HG03571 (cell line): ENCODE results near the gene CCDC197.
A peak's percentile ranks its signal among the peaks of the same experiment; 100 is the strongest.

ENCODE experiments used
- ATAC-seq: cut with Tn5 transposase; IDR thresholded peaks from one replicate; pipeline ENCODE4 v1.9.1; 2021; ENCODE audit not compliant: unreplicated experiment

CCDC197 gene

DNA sequence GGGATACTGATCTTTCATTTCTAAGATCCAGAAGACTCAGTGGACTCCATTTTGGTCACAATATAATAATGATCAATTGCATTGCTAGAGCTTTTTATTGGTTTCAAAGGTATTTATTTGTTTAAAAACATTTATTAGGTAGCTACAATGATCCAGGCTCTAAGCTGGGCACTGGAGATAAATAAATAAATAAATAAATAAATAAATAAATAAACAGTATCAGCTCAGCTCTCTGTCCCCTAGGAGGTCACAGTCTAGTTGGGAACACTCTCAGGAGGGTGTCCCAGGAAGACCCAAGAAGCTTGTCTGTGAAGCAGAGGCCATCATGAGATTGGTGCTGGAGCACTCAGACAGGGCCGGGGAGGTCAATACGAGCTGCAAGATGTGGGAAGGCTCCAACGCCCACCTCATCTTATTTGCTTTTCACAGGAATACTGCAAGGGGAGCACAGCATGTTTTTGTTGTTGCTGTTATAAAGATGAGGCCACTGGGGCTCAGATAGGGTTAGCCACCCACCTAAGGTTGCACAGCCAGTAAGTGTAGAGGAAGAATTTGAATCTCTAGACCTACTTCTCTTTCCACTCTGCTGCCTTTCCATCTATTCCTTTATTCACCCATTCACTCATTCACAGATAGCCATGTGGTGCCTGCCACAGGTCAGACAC lies 36.2 kb upstream of the CCDC197 start:
- ATAC-seq: no peak

DNA sequence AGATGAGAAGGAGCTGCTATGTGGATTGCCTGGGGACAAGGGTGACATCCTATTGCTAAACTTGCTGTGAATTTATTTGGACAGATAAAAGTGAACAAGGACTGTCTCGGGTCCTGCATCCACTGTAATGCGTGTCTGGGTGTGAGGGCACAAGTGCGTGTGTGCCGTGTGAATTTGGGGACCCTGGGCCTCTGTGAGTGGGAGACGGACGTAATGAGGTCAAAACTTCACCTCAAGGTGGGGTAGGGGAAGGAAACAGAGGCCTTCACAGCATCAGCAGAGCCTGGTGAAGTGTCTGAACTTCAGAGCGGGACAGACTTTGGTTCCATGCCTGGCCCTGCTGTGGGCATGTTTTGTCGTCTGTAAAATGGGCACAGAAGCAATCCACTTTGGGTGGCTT lies 35.5 kb upstream of the CCDC197 start:
- no peak for ATAC-seq

DNA sequence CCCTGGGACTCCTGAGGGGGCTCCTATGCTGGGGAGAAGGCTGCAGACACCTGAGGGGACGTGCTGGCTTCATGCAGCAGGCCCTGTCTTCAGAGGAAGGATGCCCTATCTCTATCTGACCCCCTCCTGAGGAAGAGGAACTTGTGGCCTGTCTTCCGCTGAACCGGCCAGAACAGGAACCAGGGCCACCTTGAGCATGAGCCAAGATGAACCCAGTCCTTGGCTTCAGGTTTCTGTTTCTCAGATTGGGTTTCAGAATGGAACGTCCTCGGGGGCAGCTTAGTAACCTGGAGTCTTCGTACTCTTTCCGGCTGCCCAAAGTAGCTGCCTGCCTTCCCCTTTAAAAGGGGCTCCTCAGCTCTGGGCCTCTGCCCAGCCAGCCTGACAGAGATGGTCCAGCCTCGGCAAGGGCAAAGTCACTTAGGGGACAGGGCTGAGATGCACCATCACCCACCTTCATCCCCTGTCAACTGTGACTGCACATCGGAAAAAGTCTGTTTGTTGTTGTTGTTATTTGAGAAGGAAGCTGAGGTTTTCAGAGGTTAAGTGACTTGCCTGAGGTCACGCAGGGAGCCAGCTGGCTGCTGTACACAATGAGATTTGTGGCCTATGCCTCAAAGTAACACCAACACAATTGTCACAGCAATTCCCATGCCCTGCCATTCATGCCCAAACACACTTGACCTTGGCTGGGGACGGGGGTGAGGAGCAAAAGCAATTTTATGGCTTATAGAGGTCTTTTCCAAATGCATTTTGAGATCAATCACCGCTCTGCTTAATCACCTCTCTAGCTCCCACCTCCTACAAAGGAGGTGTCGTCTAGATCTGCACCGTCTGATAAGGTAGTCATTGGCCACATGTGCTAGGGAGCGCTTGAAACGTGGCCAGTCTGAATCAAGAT lies 34.1 kb upstream of the CCDC197 start:
- peak; percentile 54 for ATAC-seq

DNA sequence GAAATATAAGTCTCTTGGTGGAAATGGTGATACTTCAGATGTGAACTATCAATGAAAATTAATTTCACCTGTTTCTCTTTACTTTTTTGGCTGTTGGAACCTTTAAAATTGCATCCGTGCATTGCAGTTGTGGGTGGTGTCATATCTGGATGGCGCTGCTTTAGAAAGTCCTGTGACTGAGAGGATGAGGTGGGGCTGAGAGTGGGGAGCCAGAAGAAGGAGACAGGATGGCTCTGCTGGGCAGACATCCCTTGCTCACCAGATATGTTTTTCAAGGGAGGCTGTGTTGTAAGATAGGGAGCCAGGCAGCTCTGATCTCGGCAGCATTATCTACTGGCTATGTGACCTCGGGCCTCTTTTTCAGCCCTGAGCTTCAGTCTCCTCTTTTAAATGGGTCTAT lies 33.4 kb upstream of the CCDC197 start:
- no peak for ATAC-seq

DNA sequence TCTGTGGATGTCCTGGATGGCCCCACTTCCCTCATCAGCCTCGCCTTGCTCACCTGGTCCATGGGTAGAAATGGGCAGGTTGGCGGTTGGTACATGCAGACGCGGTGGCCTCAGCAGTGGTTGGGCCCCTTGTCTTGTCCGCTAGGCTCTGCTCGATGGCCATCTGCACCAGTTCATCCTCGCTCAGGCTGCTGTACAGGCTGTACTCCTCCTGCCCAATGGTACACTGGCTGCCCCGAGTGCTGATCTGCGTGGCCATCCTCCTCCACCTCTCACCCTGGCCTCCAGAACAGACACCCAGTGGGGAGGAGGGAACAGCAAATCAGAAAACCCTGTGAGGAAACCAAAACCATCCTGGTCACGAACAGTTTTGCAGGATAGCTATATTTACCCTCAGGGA lies 32.8 kb upstream of the CCDC197 start:
- ATAC-seq: no peak

DNA sequence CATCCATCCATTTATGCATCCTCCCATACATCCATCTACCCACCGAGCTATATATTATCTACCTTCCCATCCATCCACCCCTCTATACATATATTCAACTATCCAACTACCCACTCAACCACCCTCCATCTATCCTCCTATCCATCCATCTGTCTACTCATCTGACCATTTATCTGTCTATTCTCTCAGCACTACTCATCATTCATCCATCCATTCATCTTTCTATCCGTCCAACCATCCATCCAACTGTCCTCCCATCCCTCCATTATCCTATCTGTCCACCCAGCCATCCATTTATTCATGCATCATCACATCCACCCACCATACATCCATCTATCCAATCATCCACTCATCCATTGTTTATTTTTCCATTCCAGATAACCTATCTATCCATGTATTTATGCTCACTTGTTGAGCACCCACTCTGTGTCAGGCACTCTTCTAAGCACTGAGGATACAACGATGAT lies 32.2 kb upstream of the CCDC197 start:
- ATAC-seq: no peak

DNA sequence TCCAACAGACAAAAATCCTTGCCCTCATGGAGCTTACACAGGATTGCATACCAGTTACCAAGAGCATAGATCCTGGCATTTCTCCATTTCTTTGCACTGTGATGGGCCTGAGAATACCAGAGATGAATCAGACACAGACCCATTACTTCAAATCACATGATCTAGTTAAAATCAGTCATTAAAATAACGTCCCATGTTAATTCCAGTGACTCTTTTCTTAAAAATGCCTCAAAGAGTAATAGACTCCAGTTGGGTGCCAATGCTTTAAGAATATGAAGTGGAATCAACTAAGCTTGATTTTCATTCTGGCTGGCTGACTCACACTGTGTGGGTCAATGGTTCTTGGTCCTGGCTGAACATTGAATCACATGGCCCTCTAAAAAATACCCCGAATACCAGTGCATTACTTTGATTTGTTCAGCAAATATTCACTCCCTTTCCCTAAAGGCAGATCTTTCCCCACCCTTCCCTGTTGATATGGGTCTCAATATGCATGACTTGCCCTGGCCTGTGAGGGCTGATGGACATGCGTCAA lies 31.7 kb upstream of the CCDC197 start:
- no peak for ATAC-seq

DNA sequence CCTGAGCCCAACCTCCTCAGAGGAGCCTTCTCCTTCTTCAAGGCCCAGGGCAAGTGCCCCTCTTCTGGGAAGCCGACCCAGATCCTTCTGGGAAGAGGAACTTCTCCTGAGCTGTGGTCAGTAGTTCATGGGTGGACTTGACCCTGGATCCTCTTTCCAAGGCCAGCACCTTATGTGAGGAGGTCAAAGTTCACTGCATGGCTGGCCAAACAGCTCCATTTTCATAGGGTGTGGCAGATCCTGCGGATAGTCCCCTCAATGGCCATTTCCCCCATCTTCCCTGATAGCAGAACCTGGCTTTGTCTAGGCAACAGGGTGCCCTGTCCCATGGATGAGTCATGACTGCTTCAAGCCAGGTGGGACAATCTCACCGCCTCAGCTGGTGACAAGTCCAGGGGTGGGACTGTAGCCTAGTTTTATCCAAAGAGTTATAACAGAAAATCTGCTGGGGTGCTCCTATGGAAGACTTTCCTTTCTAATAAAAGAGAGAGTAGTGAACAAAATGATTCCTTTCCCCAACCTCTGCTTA lies 31.1 kb upstream of the CCDC197 start:
- ATAC-seq: no peak

DNA sequence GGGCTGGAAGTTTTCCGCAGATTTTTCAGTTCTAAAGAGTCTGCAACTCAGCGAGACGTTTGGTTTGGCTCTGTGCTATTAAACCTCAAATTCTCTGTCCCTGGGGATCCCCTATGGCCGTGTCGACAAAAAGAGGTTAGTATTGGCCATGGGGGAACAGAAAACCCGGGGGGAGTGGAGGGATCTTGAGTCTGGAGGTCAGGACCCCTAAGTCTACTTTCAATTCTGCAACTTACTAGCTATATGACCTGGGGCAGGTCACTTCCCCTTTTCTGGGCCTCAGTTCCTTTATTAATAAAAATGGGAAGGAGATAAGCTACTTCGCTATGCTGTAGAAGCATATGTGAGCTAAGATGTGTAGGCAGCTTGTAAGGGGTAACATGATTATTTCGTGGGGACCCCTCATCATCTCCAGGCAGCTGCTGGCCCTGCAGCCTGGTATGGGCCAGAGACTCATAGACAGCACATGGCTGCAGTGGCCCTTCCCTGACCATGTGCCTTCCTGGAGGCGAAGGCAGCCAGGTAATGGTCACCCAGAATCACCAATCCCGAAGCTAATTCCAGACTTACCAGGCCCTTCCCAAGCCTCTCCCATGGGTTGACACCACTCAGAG lies 29.4 kb upstream of the CCDC197 start:
- peak; percentile 32 for ATAC-seq

DNA sequence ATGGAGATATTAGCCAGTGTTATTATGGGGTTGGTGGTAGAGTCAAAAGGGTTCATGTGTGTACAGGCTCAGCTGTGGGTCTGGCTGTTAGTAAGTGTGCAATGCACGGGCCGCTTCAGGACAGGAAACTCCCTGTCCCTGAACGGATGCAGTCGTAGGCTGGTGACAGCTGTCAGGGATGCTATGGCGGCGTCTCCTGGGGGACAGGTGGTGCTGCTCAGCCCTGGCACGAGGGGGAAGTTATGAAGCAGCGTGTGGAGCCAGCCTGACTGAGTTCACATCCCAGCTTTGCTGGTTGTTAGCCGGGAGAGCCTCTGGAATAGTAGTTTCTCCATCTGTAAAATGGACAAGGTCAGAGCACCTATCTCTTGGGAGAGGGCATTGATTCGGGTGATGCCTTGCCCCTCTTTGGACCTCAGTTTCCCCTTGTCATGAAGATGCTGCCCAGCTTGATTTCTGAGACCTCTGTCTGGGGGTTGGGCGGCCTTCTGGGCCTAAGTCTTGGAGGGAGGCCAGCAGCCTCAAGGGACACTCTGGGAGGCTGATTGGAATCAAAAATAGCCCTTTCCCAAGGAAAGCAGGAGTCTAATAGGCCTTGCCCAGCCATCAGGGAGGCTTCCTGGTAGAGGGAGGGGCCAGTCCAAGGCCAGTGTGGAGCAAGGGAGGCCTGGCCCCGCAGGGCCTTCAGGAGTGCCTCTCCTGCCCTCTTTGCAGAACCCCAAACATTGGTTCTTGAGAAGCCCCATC lies 27.8 kb upstream of the CCDC197 start:
- ATAC-seq: no peak

DNA sequence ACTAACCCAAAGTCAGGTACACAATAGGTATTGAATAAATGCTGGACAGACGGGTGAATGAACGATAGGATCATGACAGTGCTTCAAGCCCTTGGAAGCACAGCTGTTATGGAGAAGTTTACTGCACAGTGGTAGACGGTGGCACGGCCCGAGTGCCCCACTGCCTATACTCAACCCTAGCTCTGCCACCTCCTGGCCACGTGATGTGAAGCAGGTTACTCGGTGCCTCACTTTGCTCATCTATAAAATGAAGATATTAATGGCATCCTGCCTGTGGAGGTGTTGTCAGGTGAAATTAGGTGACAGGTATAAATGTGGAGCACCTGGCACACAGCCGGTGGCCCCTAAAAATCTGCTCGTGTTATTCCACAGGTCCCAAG lies 26.5 kb upstream of the CCDC197 start:
- no peak for ATAC-seq

DNA sequence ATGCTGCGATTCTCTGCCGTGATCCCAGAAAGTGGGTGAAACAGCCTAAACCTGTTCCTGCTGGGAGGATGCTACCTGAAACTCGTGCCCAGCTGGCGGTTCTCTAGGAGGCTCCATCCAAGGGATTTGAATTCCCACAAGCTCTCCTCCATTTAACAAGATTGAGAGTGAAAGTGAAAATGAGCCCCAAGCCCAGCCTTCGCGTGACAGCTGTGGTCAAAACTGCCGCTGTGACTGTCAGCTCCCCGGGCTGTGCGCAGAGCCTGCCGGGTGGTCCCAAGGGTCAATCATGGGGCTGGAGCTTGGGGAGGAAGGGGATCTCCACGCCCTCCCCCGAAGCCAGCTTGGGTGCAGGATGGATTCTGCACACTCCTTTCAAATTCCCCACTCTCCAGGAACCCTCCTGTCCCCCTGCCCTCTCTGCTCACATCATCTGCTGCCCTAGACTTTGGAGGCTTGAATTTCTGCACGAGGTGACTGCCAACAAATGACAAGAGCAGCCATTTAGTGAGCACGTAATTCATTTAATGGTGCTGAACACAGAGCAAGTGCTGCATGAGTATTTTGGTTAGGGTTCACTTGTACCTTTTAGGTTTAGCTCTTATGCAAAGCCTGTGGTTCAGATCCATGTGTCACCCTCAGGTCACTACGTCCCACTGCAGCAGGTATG lies 26.0 kb upstream of the CCDC197 start:
- peak; percentile 39 for ATAC-seq

DNA sequence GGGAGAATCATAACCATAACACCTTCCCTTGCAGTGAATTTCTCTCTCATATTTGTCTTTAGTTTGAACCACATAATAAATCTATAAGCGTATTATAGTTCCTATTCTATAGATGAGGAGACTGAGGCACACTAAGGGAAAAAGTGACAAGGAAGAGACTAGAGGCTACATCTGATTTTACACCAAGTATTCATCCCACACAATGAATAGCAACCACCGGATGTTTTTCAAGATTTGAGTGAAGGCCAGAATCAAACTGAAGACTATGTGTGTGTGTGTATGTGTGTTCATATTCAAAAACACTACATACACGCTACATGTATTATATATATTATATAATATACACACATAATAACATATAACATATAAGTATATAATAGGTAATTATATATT lies 25.5 kb upstream of the CCDC197 start:
- ATAC-seq: no peak

DNA sequence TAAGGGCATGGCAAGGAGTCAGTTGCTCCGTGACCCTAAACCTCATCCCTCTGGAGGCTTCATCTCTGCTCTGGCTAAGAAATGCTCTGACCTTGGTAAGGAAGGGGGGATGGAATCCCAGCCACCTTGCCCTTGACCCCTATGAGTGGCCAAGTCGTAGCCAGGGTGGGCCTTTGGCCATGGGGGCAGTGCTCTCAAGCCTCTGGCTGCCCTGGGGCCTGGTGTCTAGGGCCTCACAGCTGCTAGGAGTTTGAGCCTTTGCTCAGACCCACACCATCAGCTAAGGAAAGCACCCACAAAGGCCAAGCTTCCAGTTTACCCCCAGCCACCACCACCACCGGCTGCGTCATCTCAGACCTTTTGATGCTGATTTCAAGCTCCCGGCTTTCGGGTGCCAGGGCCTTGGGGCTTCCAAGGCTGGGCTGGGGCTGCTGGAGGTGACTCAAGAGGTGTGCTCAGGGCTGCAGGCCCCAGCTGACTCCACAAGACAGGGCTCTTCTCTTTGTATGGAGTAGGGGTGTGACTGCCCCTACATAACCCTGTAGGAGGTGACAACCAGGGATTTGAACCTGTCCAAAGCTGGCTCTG lies 24.4 kb upstream of the CCDC197 start:
- ATAC-seq: no peak

DNA sequence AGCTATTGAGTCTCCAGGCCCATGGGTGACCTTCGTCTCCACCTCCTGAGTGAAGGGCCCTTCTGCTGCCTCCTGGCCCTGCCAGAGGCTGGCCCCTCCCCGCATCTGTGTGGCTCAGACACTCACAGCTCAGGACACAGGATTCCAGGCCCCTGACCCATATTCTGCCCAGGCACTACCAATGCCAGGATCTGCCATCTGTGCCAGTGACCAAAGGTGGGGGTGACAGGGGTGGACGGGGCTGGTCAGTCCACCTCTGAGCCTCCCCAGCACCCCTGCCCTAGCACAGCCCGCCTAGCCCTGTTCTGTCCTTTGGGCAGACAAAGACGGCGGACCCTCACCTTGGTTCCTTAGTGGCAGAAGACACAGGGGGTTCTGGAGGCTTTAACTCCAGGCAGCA lies 23.5 kb upstream of the CCDC197 start:
- ATAC-seq: no peak

DNA sequence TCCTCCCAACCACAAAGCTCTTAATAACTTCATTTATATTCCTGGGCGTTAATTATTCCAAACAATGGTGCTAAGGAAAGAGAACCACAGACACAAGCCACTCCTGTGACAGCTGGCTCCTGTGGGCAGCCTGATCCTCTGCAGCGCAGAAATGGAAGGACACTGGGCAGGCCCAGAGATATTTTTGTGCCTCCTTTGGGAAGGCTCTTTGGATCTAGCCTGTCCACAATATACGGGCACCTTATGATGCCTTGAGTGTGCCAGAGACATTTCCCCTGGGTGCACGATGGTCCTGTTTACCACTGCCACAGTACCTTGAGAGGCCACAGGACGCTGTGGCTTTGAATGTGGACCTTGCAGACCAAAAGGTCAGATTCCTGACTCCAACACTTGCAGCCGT lies 22.8 kb upstream of the CCDC197 start:
- ATAC-seq: no peak

DNA sequence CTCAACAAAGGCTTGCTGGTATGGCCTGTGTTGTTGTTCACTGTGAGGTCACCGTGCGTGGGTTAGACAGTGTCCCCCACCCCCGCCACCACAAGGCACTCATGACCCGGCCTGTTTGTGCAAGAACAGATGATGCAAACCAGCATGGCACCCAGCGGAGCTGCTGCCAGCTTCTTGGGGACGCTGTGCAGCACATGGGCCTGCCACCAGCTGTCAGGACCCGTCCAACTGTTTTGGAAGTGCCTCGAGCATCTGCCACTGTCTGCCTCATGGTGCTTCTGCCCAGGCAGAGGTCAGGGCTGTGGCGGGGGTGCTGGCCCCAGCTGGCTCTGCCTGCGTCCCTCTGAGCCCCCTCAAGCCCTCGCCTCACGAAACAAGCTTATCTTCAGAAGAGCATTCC lies 22.3 kb upstream of the CCDC197 start:
- no peak for ATAC-seq

DNA sequence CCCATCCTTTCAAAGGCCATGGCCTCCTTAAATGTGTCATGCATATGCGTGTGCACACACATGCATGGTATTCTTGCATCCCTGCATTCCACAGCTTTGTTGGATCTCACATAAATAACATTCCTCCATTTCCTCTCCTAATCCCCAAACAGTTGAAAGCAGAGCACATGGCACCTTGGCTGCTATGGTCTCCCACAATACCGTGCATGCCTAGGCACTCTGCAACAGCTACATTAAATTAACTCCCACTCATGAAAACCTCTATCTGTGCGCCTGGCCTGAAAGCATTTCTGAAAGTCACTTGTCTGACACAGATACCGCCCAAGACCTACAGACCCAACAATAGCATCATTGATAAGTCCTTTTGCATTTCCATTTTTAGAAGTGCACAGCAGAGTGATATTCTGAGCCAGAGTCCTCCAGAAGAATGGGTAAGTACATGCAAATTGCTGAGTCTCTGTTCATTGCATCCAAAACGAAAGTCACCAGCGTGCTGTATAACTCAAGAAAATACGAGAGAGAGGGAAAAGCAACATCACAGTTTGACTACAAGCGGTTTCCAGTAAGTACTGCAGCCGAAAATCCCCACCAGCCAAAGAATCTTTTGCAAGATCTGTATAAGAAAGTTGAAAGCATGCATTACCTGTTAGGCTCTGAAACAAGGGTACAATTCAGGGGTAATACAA lies 21.2 kb upstream of the CCDC197 start:
- peak; percentile 48 for ATAC-seq

DNA sequence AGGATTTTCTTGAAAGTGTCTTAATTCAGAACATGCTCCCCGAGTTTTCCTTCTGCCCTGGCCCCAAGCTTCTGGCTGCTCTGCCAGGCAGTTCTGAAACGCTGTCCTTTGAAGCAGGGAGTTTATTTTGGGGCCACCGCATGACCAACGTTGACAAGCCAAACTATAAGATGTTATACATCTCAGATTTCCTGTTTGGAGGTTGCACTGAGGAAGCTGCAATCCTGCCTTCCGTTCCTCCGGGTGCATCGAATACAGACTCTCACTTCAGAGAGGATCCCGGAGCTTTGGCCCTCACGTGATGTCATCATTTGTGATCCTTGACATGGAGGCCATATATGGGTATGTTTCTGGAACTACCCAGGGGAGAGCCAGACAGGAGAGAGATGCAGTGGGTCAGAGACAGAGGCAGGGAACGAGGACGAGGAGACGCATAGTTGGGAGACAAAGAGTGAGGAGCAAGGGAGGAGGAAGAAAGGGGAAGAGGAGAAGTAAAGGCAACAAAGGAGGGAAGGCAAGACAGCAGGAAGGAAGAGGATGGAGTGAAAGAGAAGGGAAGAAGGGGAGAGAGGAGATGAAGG lies 20.5 kb upstream of the CCDC197 start, which contains the start of gene ASB2:
TSS of gene ASB2 (minus strand) at position 94 of the 581 bp plus-strand sequence. CDS start 12,031 bp downstream, outside the sequence.
- peak; percentile 17 for ATAC-seq
